Cardiac fibroblast (primary cell): ENCODE data around the gene PDE8B.
A peak's percentile ranks its signal among the peaks of the same experiment; 100 is the strongest.
"Not testable (repeated sequence)": the region's sequence is repeated elsewhere in the genome, so short reads cannot be mapped to it uniquely, and the experiment has no call there.

Experiments
- DNase-seq, 2 donors: peaks; one replicate each; pipeline versions ENCODE4 v3.0.0 to v3.0.0-alpha.2; 2010; ENCODE audit warnings: low read depth in 2 of 2
- H3K4me3 ChIP-seq, 2 donors: replicated peaks in 1 of 2; 1 replicate in 1 of 2; 2 replicates in 1 of 2; pipeline ENCODE4 v1.5.1; 2011; ENCODE audit warnings: low read depth in 2 of 2, low read length in 2 of 2, mild to moderate bottlenecking in 2 of 2, moderate library complexity in 1 of 2
- TF ChIP-seq, protein P1 (sequence below): IDR thresholded peaks from one replicate; pipeline ENCODE4 v1.5.1; 2011; ENCODE audit warnings: low read depth, mild to moderate bottlenecking, low read length, inconsistent platforms

The PDE8B gene

DNA sequence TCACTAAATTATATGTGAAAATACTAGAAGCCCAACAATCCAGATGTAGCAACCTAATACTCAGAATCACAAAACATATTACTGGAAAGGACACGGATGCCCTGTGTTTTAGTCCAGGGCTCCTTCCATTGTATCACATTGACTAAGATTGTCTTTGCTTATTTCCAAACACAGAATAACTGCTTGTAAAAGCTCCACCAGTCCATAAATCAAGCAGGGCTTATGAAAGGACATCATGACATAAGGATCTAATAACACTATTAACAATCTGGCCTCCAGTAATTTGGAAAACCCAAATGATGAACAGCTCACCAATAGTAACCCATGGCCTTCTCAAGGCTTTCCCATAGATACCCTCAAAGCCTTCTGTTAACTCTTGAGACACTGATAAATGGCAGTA, 241.9 kb downstream of the PDE8B start:
- TF ChIP-seq, protein P1, sequence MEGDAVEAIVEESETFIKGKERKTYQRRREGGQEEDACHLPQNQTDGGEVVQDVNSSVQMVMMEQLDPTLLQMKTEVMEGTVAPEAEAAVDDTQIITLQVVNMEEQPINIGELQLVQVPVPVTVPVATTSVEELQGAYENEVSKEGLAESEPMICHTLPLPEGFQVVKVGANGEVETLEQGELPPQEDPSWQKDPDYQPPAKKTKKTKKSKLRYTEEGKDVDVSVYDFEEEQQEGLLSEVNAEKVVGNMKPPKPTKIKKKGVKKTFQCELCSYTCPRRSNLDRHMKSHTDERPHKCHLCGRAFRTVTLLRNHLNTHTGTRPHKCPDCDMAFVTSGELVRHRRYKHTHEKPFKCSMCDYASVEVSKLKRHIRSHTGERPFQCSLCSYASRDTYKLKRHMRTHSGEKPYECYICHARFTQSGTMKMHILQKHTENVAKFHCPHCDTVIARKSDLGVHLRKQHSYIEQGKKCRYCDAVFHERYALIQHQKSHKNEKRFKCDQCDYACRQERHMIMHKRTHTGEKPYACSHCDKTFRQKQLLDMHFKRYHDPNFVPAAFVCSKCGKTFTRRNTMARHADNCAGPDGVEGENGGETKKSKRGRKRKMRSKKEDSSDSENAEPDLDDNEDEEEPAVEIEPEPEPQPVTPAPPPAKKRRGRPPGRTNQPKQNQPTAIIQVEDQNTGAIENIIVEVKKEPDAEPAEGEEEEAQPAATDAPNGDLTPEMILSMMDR = no peak
- DNase-seq = no peak
- H3K4me3 ChIP-seq = no peak overlapping the region

DNA sequence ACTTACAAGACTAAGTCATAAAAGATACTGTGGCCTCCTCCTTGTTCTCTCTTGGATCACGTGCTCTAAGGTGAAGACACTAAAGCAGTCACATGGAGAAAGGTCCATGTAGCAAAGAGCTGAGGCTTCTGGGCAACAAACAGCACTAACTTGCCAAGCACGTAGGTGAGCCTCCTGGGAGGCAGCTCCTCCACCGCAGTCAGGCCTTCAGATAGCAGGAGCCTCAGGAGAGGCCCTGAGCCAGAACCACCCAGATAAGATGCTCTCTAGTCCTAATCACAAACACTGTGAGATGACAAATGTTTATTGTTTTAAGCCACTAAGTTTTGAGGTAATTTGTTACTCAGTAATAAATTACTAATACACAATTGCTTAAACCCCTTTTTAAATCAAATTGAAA, 243.6 kb downstream of the PDE8B start:
- no peak overlapping the region for H3K4me3 ChIP-seq
- no peak for DNase-seq
- TF ChIP-seq, protein P1 = no peak

DNA sequence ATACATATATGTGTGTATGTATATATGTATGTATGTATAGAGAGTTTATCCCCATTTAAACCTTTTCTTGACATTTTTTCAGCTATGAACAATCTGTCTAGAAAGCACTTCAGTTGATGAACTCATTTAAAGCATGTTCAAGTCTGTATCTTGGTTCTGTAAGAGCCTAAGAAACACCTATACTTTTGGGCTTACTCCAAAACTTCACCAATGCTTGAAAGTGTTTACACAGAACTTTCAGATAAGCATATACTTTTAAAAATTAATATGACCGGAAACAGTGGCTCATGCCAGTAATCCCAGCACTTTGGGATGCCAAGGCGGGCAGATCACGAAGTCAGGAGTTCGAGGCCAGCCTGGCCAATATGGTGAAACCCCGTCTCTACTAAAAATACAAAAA, 250.8 kb downstream of the PDE8B start:
- TF ChIP-seq, protein P1 = no peak
- H3K4me3 ChIP-seq = no peak overlapping the region
- DNase-seq = no peak

DNA sequence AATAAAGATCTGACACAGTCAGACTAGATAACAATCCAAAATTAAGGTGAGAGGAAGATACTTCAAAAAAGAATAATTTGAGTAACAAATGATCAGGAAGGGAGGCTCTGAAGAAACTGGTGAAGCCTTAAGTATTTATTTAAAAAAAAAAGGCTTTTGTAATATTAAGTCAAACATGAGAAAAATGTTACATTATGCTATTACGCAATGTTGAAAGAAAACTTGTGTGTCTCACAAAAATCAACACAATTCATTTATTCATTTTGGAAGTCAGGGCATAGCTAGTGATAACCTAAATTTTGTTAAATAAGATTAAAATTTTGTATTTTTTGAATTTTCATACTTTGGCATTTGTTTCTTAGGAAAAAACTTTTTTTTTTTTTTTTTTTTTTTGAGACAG, 253.4 kb downstream of the PDE8B start:
- DNase-seq = peak; percentile 31 to 43

DNA sequence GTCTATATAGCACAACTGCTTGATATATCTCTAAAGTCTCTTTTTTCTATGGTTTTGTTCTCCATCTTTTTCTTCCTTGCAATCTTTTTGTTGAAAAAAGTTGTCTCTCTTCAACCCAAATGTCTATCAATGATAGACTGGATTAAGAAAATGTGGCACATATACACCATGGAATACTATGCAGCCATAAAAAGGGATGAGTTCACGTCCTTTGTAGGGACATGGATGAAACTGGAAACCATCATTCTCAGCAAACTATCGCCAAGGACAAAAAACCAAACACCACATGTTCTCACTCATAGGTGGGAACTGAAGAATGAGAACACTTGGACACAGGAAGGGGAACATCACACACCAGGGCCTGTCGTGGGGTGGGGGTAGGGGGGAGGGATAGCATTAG, 258.4 kb downstream of the PDE8B start:
- not testable (repeated sequence) for DNase-seq, H3K4me3 ChIP-seq

More for the DNA sequence above, 253.4 kb downstream of the PDE8B start:
- TF ChIP-seq, protein P1 = no peak
- H3K4me3 ChIP-seq = no peak overlapping the region

DNA sequence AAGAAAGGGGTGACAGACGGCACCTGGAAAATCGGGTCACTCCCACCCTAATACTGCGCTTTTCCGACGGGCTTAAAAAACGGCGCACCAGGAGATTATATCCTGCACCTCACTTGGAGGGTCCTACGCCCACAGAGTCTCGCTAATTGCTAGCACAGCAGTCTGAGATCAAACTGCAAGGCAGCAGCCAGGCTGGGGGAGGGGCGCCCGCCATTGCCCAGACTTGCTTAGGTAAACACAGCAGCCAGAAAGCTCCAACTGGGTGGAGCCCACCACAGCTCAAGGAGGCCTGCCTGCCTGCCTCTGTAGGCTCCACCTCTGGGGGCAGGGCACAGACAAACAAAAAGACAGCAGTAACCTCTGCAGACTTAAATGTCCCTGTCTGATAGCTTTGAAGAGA, 264.6 kb downstream of the PDE8B start:
- DNase-seq, H3K4me3 ChIP-seq: not testable (repeated sequence)
